22Rv1 (cell line): ENCODE data around the gene PHACTR1.

ENCODE experiments used
- ZFX ChIP-seq: fragments of 450-650 bp; IDR thresholded peaks from 2 replicates; pipeline ENCODE4 v1.6.1; 2017; ENCODE audit warnings: antibody characterized with exemption, borderline replicate concordance
- TF ChIP-seq, protein P1 (sequence below): fragments of 450-650 bp; IDR thresholded peaks from 2 replicates; pipeline ENCODE4 v1.5.1; 2017; ENCODE audit warnings: mild to moderate bottlenecking

DNA sequence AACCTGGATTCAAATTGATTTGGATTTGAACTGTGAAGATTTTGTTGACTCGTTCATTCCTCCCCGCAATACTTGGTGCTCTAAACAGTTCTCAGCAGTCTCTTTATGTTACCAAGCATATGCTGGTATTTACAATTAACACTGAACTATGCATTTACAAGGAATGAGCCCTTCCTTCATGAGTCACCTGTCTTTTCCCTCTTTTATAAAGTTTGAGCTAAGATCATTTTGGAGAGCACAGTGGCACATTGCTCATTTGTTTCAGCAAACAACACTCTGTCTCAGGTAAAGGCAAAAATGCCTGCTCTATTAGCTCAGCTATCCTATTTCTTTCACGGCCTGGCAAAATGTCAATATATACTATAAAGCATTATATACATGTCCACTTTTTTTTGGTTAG, 285.4 kb downstream of the PHACTR1 start:
- TF ChIP-seq, protein P1, sequence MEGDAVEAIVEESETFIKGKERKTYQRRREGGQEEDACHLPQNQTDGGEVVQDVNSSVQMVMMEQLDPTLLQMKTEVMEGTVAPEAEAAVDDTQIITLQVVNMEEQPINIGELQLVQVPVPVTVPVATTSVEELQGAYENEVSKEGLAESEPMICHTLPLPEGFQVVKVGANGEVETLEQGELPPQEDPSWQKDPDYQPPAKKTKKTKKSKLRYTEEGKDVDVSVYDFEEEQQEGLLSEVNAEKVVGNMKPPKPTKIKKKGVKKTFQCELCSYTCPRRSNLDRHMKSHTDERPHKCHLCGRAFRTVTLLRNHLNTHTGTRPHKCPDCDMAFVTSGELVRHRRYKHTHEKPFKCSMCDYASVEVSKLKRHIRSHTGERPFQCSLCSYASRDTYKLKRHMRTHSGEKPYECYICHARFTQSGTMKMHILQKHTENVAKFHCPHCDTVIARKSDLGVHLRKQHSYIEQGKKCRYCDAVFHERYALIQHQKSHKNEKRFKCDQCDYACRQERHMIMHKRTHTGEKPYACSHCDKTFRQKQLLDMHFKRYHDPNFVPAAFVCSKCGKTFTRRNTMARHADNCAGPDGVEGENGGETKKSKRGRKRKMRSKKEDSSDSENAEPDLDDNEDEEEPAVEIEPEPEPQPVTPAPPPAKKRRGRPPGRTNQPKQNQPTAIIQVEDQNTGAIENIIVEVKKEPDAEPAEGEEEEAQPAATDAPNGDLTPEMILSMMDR = no peak
- no peak for TF ChIP-seq ZFX
